GM18519 (cell line): Measurements from ENCODE around the gene PLPP3.

Experiments used
- ATAC-seq: cut with Tn5 transposase; IDR thresholded peaks from one replicate; pipeline ENCODE4 v1.9.1; 2021; ENCODE audit warnings: mild to moderate bottlenecking, moderate library complexity; ENCODE audit not compliant: unreplicated experiment, low FRiP score

PLPP3 gene

DNA sequence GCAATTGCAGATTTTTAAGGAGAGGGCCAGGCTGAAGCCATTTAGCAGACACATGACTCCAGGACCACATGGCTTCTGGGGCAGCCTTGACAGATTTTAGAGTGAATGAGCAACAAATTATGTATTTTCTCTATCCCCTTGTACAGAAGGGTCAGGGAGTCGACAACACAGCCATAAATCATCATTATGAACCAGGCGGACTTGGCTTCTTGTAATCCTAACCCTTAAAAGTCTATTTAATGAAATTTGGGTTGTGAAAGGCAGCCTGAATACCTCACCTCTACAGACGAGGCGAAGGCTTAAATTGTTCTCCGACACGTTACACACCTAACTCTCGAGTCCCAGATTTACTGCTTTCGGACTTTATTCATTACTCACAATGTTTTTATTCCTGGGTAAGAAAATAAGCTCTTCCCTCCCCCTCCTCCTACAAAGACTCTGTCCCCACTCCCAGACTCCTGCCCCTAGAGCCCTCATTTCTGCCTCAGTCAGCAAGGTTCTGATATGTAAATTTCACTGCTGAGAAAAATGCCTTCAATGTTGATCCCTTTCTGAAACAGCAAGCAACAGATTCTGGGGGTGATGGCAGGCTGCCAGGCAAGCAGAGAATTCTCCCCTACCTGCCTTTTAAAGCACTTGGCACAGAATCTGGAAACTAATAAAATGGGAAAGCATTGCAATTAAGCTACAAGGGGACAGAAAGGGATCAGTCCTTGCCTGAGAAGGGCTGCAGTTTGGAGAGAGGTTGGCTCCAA, 51.6 kb downstream of the PLPP3 start:
- ATAC-seq: no peak

DNA sequence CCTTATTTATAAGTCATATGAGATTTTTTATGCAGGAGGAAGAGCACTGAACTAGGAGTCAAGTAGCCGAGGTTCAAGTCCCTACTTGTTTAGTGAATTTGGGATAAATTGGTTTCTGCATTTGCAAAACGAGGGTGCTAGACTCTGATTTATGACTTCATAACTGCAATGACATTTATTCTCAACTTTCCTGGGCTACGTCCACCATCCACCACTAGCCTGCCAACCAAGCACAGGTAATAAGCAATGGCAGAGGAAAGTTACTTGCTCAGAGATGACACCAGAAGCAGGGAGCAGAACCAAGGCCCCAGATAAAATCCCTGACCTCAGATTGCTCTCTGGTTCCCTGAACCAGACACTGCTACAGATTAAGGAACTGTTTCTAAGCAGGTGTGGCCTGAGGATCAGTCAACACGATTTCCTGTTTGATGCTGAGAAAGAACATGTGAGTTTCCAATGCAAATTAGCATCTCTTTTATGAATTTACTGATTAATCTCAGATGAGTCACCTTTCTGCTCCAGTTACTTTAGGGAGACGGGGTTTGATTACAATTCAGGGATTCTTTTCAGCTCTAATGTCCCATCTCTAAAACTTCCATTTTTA, 52.7 kb downstream of the PLPP3 start:
- ATAC-seq: peak; percentile 74

DNA sequence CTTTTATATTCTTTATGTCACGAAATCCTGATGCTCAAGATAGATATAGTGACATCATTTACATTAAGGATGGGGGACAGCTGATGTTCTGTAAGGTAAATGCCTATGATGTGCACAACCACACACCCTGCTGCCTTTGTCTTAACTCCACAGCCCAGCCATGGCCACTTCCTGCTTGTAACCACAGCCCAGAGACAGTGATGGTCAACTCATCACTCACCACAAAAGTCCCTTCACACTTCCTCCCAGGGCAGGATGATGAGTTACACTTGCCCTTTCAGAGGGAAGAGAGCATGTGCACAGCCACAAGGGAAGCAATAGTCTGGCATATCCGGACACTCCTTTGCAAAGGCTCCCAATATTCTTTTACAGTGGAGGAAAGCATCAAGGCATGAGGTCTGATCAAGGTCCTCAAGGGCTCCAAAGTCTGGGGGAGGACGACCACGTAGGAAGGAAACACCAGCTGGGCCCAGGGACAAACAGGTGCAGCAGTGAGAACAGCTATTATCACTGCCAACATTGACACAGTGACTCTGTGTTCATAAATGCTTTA, 53.8 kb downstream of the PLPP3 start:
- peak; percentile 80 for ATAC-seq

DNA sequence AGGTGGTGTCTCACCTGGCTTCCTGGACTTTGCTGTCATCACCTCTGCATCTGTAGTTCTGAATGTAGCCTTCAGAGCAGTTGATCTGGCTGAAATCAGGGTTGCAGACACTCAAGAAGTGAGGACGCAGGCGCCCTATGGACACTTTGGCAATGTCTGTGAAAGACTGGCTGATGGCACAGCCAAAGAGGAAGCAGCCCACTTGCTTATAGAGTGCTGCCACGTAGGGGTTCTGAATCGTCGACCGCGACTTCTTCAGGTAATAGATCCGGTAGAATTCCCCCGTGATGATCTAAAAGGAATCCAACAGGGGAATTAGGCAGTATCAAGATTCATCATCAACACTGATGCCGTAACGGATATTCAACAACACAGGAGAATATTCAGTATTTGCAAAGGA, 55.1 kb downstream of the PLPP3 start:
- no peak for ATAC-seq

DNA sequence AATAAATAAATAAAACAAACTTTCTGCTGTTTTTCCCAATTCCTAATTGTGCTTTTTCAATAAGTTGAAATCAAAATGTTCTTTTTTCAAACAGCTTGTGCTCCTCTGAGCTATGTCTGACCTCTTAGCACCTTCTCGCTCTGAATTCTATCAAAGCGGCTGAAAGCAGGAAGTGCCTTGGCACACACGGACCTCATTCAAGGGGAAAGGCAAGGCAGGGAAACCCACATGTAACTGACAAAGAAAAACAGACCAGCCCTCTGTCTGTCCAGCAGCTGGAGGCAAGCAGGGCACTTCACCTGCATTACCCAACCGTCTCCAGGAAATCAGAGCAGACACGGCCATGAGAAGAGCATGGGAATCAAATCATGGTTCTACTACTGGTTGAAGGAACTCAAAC, 56.7 kb downstream of the PLPP3 start:
- no peak for ATAC-seq

DNA sequence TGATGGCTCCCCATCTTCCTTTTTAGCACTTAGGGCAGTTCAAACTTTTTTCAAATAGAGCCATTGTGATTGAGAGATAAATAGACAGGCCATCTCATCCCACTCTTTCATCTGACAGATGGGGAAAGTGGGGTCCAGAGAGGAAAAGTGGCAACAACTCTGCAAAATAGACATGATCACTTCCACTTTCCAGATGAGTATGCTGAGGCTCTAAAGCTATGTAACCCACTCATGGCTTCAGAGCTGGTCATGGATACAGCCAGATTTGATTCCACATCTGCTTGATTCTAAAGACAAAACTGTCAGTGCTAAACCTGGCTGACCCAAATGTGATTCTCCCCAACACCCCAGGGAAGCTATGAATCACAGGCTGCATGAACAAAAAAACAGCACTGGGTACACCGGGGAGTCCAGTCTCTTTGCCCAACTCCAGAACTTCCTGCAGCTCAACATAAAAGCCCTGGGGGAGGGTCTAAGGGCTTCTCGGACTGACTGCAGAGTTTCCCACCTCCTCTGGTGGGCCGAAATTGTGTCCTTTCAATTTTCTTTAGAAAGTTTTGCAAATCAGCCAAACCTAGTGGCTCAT, 59.3 kb downstream of the PLPP3 start:
- ATAC-seq: no peak

DNA sequence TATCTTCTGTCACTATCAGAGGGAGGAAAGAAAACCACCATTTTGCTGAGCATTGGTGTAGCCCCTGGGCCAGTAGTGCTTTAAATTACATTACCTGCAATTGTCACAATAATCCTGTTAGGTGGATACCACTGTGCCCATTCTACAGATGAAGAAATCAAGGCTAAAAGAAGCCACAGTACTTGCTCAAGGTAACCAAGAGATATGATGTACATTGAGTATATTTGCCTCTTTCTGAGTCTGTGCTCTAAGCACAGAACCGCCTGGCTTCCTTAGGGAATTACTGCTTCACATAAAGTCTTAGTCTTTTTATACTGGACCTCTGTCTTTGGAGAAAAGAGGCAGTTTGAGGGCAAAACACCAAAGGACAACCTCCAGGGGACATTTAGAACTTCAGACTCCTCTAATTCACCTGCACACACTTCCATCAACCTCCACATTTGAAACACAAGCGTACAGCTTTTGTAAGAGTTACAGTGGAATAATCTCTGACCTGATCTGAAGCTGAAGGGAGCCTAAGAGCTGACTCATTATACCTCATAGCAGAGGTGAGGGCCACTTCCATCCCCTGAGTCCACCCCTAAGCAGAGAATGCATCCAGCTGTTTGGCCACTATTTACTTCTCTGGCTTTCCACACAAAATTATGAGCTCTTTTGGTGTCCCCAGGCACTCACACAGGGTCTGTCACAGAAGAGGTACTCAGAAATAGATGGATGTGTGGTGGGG, 61.8 kb downstream of the PLPP3 start:
- no peak for ATAC-seq

DNA sequence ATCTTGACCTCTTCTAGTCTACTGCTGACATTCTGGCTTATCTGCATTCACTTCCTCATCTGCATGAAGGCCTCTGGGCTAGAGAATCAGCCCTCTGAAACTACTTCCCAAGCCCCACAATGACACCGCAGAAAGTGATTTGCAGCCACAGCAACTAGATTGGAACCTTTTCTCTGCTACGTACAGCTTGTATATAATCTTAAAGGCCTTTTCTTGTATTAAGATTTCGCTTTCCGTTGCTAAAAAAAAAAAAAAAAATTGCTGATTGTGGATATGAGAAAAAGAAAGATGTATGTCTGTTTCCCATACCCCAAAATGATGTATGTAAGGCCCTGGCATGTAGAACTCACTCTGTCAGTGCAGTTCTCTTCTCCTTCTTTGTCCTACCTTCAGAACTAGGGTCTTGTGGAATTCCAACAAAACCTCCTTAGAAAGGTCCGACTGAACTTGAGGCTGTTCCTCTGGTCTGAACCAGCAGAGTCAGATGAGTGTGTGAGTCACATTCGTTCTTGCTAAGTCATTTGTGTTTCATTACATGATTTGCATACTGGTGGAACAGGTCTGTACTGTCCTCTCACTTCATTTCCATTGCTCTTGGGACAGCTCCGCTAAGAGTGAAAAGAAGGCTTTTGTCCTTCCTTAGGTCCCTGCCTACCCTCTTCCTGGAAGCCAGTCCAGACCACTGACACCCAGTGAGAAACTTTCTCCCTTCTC, 62.7 kb downstream of the PLPP3 start:
- peak; percentile 90 for ATAC-seq

DNA sequence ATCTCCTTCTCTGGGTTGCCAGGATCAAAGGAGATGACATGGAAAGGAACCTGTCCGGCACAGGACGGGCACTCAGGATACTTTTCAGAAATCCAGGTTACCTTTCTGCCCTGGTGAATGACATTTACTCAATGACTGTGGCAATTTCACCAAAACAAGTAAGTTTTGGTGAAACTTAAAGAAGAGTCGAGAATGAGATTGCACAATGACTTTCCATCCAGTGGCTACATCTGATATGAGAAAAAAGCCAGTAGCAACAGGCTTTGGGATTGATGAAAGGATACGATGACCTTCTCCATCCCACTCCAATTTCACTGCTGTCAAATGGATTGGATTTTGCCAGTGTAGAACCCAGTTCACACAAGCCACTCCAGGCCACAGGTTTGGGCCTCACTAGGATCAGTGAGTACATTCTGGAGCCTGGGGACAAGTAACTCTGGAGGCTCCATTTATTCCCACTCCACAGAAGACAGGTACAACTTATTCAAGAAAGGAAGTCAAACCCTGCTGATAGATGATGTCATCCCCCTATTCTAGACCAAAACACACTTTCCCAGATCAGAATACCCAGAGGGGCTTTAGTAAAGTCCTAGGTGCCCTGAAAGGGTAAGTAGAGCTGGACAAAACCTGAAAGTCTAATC, 63.3 kb downstream of the PLPP3 start:
- no peak for ATAC-seq

DNA sequence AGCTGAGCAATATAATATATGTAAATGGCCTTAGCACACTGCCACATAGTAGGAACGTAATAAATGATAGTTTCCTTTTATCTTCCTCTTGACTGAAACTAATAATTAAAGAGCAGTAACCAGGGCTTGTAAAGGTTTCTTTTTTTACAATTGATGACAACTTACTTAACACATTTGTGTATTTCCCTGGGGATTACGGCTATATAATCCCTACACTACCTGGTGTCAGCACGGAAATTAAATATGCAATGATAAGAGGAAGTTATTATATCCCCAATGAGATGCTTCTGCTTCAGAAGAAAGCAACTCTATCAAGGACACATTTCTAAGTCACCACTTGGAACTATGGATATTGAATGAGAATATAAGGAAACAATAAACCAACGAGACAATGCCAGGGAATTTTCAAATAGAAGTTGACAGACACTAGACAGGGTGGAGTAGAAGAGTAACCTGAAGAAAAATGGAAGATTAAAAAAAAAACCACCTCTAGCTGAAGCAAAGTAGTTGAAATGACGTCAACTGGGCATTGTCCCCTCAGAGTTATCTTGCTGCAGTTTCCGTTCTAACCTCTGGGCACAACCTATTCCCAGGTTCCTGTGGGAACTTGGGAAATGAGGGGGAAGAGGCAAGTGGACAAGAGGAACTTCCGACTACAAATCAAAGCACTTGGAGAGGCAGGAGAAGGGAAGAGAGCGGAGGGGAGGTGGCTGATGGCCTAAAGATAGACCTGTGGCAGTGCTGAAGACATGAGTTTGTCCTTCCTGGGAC, 66.5 kb downstream of the PLPP3 start:
- no peak for ATAC-seq

DNA sequence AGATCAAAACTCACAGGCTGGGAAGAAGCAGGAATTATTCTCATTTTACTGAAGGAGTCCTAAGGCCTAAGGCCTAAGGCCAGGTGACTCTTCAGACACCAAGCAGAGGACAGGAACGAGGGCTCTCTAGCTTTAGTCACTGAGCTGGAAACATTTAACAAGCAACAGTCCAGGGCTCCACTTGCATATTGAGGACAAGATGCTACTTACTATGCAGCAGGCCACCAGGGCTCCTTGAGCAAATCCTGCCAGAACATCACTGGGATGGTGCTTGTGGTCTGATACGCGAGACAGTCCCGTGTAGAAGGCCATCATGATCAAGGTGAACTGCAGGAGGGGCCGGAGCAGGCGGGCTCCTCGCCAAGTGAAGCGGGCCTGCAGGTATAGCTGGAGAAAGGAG, 67.6 kb downstream of the PLPP3 start:
- no peak for ATAC-seq

DNA sequence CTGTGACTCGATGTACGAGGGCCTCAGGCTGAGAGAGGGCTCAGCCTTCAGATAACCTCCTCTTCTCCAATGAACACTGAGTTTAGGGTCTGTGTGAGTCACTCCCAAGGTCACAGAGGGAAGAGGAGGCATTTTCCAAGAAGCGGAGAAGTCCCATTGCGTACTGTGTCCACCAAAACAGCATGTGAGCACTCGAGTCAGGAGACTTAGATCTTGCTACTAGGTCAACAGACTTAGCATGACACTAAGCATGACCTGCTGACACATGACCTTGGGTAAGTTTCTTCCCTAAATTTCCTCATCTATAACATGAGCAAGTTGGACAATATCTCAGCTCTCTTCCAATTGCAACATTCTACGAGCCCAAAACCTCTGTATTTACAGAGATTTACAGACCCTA, 68.0 kb downstream of the PLPP3 start:
- no peak for ATAC-seq

DNA sequence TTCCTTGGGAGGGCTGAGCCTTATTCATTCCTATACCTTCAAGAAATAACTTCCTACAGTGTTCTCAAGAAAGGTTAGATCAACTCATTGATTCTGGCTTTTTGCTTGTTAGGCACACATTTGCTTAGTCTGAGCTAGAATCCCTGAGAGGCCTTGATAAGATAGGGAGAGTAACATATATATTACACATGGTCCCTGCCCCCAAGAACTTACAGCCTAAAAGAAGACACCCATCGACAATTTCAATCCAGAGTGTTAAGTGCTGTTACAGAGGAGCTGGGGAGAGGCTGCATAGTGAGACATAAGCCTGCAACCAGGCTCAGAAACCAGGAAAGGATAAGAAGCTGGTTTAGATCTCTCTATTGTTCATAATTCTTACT, 68.7 kb downstream of the PLPP3 start:
- no peak for ATAC-seq

DNA sequence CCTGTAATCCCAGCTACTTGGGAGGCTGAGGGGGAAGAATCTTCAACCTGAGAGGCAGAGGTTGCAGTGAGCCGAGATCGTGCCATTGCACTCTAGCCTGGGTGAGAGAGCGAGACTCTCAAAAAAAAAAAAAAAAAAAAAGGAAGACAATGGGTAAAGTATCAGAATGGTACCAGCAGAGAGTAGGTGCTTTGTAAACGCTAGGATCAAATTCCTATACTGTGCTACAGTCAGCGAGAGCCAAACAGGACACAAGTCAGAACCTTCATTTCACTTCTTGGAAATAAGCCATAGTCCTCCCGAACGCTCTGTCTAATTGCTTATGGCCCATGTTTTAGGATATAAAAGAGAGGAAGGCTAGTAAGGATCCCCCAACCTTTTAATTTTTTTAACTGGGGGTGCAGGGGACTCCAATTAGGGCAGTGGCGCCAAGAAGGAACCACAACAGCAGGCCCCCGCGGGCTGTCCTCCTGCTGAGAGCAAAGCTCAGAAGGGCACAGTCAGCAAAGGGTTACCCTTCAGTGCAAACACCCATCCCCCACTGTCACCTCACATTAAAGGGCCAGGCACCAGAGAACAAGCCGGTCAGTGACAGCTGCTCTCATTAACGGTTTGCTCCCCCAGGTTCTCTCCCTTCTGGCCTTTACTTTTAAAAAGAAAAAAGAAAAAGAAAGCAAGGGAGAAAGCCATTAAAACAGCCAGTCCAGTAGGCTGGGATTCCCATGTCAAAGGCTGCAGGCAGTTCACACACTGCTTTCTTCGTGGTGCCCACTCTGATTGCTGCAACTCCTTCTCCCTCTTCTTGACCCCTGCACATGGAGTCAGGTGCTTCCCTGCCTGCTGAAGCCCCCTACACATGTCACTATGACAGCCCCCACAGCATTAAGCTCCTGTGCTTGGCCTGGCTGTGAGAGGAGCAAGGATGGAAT, 69.4 kb downstream of the PLPP3 start:
- ATAC-seq: no peak

DNA sequence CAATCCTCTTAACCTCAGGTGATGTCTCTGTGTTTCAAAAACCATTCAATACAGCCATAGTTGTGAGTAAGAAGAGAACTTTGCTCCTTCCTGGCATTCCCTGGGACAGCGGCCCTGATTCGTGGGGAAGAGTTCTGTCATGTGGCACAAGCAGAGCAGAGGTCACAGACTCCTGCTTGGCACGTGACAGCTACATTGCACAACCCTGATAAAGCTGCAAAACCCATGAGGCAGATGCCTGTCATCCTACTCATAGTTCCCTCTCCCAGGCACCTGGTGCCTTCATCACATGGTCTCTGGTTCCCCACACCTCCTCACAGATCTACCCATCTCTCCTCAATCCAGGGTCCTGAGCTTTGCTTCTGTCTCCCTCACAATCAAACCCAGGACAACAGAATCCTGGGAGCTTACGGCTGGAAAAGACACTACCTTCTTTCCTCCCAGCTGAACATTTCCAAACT, 70.8 kb downstream of the PLPP3 start:
- no peak for ATAC-seq

DNA sequence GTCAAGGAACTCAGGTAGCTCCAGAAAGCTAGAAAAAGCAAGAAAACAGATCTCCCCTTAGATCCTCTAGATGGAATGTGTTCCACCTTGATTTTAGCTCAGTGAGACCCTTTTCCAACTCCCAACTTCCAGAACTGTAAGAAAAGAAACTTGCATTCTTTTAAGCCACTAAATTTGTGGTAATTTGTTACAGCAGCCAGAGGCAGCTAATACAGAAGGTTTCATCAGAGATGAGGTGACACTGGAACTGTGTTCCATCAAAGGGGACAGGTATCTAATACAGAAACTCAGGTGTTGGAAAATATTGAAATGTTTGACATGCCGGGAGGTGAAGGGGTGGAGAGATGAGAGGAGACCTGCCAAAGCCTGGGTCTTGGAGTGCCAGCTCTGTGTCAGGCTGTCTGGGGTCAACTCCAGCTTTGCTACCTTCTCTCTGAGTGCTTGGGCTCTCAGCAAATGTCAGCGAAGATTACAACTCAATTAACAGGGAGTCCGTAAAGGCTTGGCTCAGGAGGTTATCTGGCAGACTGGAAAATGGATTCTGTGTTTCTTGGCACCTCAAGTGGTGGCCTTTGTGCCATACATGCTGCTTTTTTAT, 71.3 kb downstream of the PLPP3 start:
- no peak for ATAC-seq

DNA sequence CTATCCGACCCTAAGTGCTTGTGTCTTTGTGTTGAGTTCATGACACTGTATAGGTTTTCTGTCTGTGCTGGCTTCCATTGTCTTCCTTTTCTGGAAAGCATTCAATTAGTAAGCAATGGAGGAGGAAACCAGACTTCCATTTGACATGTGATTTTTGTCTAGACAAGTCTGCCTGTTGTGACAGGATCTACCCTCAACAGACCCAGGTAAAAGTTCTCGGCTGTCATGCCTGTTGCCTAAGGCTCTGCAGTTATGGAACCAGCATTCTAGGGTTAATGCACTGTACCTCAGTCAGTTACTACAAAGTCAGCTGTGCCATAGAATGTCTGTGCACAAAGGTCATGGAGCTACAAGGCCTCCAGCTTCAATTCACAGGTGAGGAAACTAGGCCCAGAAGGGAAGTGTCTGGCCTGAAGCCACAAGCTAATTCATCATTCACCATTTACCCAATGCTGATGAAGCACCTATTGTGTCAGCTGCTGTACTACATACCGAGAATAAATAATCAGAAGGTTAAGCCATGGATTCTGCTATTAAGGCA, 72.3 kb downstream of the PLPP3 start:
- ATAC-seq: no peak
